Measurements from ENCODE around the gene RBPJL.

The RBPJL gene

GRCh38 chr20:45355209-45356084 lies 48.8 kb downstream of the RBPJL start:
- Mint-ChIP-seq H3K27me3 (no peaks in the 10 kb centered on the region), H3K36me3 (no peaks in the 10 kb centered on the region), H3K27ac (peak overlapping the region; percentile 66), H3K4me1 (peaks cover 53% of the 10 kb centered on the region), H3K9me3 (no peaks in the 10 kb centered on the region), H3K4me3 (no peak overlapping the region)
- CTCF ChIA-PET: interaction anchor here (0.7 to 1.6 kb wide), 2 partner anchors 33 to 61 kb away, joined by 3 to 4 read pairs; no protein-coding TSS in a partner anchor
- no peak for DNase-seq

GRCh38 chr20:45358282-45359068 lies 51.8 kb downstream of the RBPJL start:
- no peaks in the 10 kb centered on the region for H3K27me3 Mint-ChIP-seq
- DNase-seq: no peak
- no peak overlapping the region for H3K27ac Mint-ChIP-seq
- CTCF ChIA-PET: interaction anchor here (1.2 to 20.1 kb wide), 4 partner anchors 12 to 75 kb away, joined by 3 to 382 read pairs (median 6); no protein-coding TSS in a partner anchor
- H3K4me1 Mint-ChIP-seq: peaks cover 58% of the 10 kb centered on the region
- no peak overlapping the region for H3K4me3 Mint-ChIP-seq
- H3K36me3 Mint-ChIP-seq: no peaks in the 10 kb centered on the region
- no peaks in the 10 kb centered on the region for H3K9me3 Mint-ChIP-seq

- Mint-ChIP-seq H3K27ac (no peak overlapping the region), H3K27me3 (no peaks in the 10 kb centered on the region), H3K4me1 (peaks cover 57% of the 10 kb centered on the region), H3K9me3 (no peaks in the 10 kb centered on the region), H3K4me3 (no peak overlapping the region), H3K36me3 (no peaks in the 10 kb centered on the region)
- DNase-seq: no peak
- CTCF ChIA-PET: interaction anchor here (1.2 to 20.1 kb wide), 4 partner anchors 15 to 92 kb away, joined by 3 to 382 read pairs (median 14); no protein-coding TSS in a partner anchor
Observed at GRCh38 chr20:45359069-45359405, 52.4 kb downstream of the RBPJL start.

GRCh38 chr20:45359406-45360148 lies 52.9 kb downstream of the RBPJL start:
- Mint-ChIP-seq H3K36me3 (no peaks in the 10 kb centered on the region), H3K27me3 (no peaks in the 10 kb centered on the region), H3K4me1 (peaks cover 54% of the 10 kb centered on the region), H3K9me3 (no peaks in the 10 kb centered on the region), H3K4me3 (no peak overlapping the region), H3K27ac (no peak overlapping the region)
- no peak for DNase-seq
- CTCF ChIA-PET: interaction anchor here (1.2 to 20.1 kb wide), 5 partner anchors 14 to 91 kb away, joined by 3 to 382 read pairs (median 10); no protein-coding TSS in a partner anchor

- H3K27me3 Mint-ChIP-seq: no peaks in the 10 kb centered on the region
- H3K36me3 Mint-ChIP-seq: peaks cover 9% of the 10 kb centered on the region
- H3K27ac Mint-ChIP-seq: no peak overlapping the region
- no peak overlapping the region for H3K4me3 Mint-ChIP-seq
- peaks cover 52% of the 10 kb centered on the region for H3K4me1 Mint-ChIP-seq
- DNase-seq: no peak
- CTCF ChIA-PET: interaction anchor here (0.6 to 20.1 kb wide), 10 partner anchors 11 to 409 kb away, joined by 3 to 382 read pairs (median 13); no protein-coding TSS in a partner anchor
- no peaks in the 10 kb centered on the region for H3K9me3 Mint-ChIP-seq
Observed at GRCh38 chr20:45361793-45362192, 55.2 kb downstream of the RBPJL start.

- peak within 1 kb of the TSS; percentile 91 for H3K4me3 Mint-ChIP-seq
- no peaks in the 10 kb centered on the region for H3K9me3 Mint-ChIP-seq
- peak within 1 kb of the TSS; percentile 91 for H3K27ac Mint-ChIP-seq
- no peaks in the 10 kb centered on the region for H3K27me3 Mint-ChIP-seq
- peaks cover 54% of the 10 kb centered on the region for H3K4me1 Mint-ChIP-seq
- H3K36me3 Mint-ChIP-seq: peaks cover 20% of the 10 kb centered on the region
- CTCF ChIA-PET: interaction anchor here (0.6 to 20.1 kb wide), 24 partner anchors 9 to 408 kb away, joined by 3 to 382 read pairs (median 4); partner anchors contain the start of gene PIGT
- DNase-seq: peak; percentile 99
Observed at GRCh38 chr20:45362804-45363610, 56.4 kb downstream of the RBPJL start, which contains the start of gene SYS1. Gene SYS1, plus strand, starts transcription at chr20:45363156. Its CDS starts 376 bp downstream, at chr20:45363532.

GRCh38 chr20:45363611-45364492 lies 57.2 kb downstream of the RBPJL start:
- H3K4me3 Mint-ChIP-seq: peak overlapping the region; percentile 91
- peaks cover 54% of the 10 kb centered on the region for H3K4me1 Mint-ChIP-seq
- H3K9me3 Mint-ChIP-seq: no peaks in the 10 kb centered on the region
- no peaks in the 10 kb centered on the region for H3K27me3 Mint-ChIP-seq
- peak overlapping the region; percentile 91 for H3K27ac Mint-ChIP-seq
- CTCF ChIA-PET: interaction anchor here (0.6 to 20.1 kb wide), 21 partner anchors 9 to 407 kb away, joined by 3 to 382 read pairs (median 5); partner anchors contain the start of gene PIGT
- H3K36me3 Mint-ChIP-seq: peaks cover 27% of the 10 kb centered on the region
- no peak for DNase-seq

- Mint-ChIP-seq H3K36me3 (peaks cover 29% of the 10 kb centered on the region), H3K27ac (no peak overlapping the region), H3K27me3 (no peaks in the 10 kb centered on the region), H3K4me3 (no peak overlapping the region), H3K9me3 (no peaks in the 10 kb centered on the region), H3K4me1 (peaks cover 60% of the 10 kb centered on the region)
- no peak for DNase-seq
- CTCF ChIA-PET: interaction anchor here (2.2 to 20.1 kb wide), 3 partner anchors 9 to 86 kb away, joined by 7 to 382 read pairs (median 48); no protein-coding TSS in a partner anchor
Observed at GRCh38 chr20:45365444-45365970, 58.9 kb downstream of the RBPJL start.

GRCh38 chr20:45366192-45366591 lies 59.6 kb downstream of the RBPJL start:
- Mint-ChIP-seq H3K4me3 (no peak overlapping the region), H3K27me3 (no peaks in the 10 kb centered on the region), H3K36me3 (peaks cover 30% of the 10 kb centered on the region), H3K27ac (no peak overlapping the region), H3K9me3 (no peaks in the 10 kb centered on the region), H3K4me1 (peaks cover 62% of the 10 kb centered on the region)
- CTCF ChIA-PET: interaction anchor here (2.2 to 20.1 kb wide), 2 partner anchors 8 to 68 kb away, joined by 7 to 382 read pairs; no protein-coding TSS in a partner anchor
- no peak for DNase-seq

- no peak overlapping the region for H3K4me3 Mint-ChIP-seq
- CTCF ChIA-PET: interaction anchor here (1.3 to 20.1 kb wide), 3 partner anchors 7 to 83 kb away, joined by 4 to 382 read pairs (median 7); no protein-coding TSS in a partner anchor
- no peaks in the 10 kb centered on the region for H3K27me3 Mint-ChIP-seq
- peak; percentile 1 for DNase-seq
- H3K27ac Mint-ChIP-seq: no peak overlapping the region
- H3K9me3 Mint-ChIP-seq: no peaks in the 10 kb centered on the region
- peaks cover 65% of the 10 kb centered on the region for H3K4me1 Mint-ChIP-seq
- H3K36me3 Mint-ChIP-seq: peaks cover 34% of the 10 kb centered on the region
Observed at GRCh38 chr20:45366631-45367030, 60.0 kb downstream of the RBPJL start.

- CTCF ChIA-PET: interaction anchor here (1.3 to 20.1 kb wide), 4 partner anchors 7 to 83 kb away, joined by 3 to 382 read pairs (median 6); no protein-coding TSS in a partner anchor
- H3K4me1 Mint-ChIP-seq: peaks cover 67% of the 10 kb centered on the region
- no peak overlapping the region for H3K27ac Mint-ChIP-seq
- H3K9me3 Mint-ChIP-seq: no peaks in the 10 kb centered on the region
- DNase-seq: peak; percentile 6
- peaks cover 36% of the 10 kb centered on the region for H3K36me3 Mint-ChIP-seq
- H3K27me3 Mint-ChIP-seq: no peaks in the 10 kb centered on the region
- no peak overlapping the region for H3K4me3 Mint-ChIP-seq
Observed at GRCh38 chr20:45367126-45367525, 60.5 kb downstream of the RBPJL start.

All from activated naive CD4-positive, alpha-beta T cell treated with anti-CD3 and anti-CD28 coated beads, Interleukin-2, amount 10 ng/mL, durations not matched to agents 7 days and 5 days (primary cell).